Caco-2 (cell line): Measurements from ENCODE around the gene HDAC4. TPM values are rescaled to one million over a fixed set of nuclear protein-coding genes. Genes with fewer than 3 reads are reported as not detected.

ENCODE experiments used
- BruUV-seq: library from RNA; stranded (reverse); fragments of 400-500 nt; replicated peaks from 2 replicates; lab custom pipeline; 2021; lab: Mats Ljungman, UMichigan
- CTCF ChIA-PET: fragments of 300-600 bp; sonication (Branson Sonifier 250); formaldehyde crosslinking; loops from one replicate; lab custom pipeline; 2022; ENCODE audit warnings: antibody characterized with exemption; lab: Charles Lee
- POLR2A ChIA-PET: fragments of 300-600 bp; sonication (Branson Sonifier 250); formaldehyde crosslinking; loops from one replicate; lab custom pipeline; 2022; ENCODE audit warnings: antibody characterized with exemption; lab: Charles Lee
- DNase-seq, 2 experiments: peaks; one replicate each; pipeline versions ENCODE4 v3.0.0 to v3.0.0-alpha.2; 2020 to 2022
- H3K27me3 ChIP-seq: replicated peaks from 2 replicates; pipeline ENCODE4 v1.6.0; 2011; ENCODE audit warnings: low read length; ENCODE audit not compliant: control insufficient read depth, insufficient read depth
- H3K36me3 ChIP-seq: 2 replicates; pipeline ENCODE4 v1.5.1; 2011; ENCODE audit warnings: low read length; ENCODE audit not compliant: control insufficient read depth, insufficient read depth
- H3K4me1 ChIP-seq: fragments of 250-450 bp; sonication (Bioruptor Pico); 2 replicates; pipeline ENCODE4 v1.5.1; 2020; ENCODE audit warnings: mild to moderate bottlenecking
- H3K4me3 ChIP-seq: 2 replicates; pipeline ENCODE4 v1.5.1; 2011; ENCODE audit warnings: low read depth, mild to moderate bottlenecking, control low read depth, low read length
- H3K9me3 ChIP-seq: fragments of 250-450 bp; sonication (Bioruptor Pico); 2 replicates; pipeline ENCODE4 v1.5.1; 2020; ENCODE audit warnings: mild to moderate bottlenecking, moderate library complexity
- H3K27ac Mint-ChIP-seq: one replicate; pipeline ENCODE4 v1.8.0; 2022; ENCODE audit warnings: mixed read lengths; ENCODE audit not compliant: unreplicated experiment
- H3K27me3 Mint-ChIP-seq: one replicate; pipeline ENCODE4 v1.8.0; 2022; ENCODE audit warnings: mixed read lengths; ENCODE audit not compliant: insufficient read depth, unreplicated experiment
- H3K36me3 Mint-ChIP-seq: one replicate; pipeline ENCODE4 v1.8.0; 2022; ENCODE audit warnings: mild to moderate bottlenecking, mixed read lengths; ENCODE audit not compliant: insufficient read depth, unreplicated experiment
- H3K4me1 Mint-ChIP-seq: one replicate; pipeline ENCODE4 v1.8.0; 2022; ENCODE audit warnings: low read depth, mixed read lengths; ENCODE audit not compliant: unreplicated experiment
- H3K4me3 Mint-ChIP-seq: one replicate; pipeline ENCODE4 v1.8.0; 2022; ENCODE audit warnings: mild to moderate bottlenecking, moderate library complexity, mixed read lengths; ENCODE audit not compliant: unreplicated experiment
- H3K9me3 Mint-ChIP-seq: one replicate; pipeline ENCODE4 v1.8.0; 2022; ENCODE audit warnings: mixed read lengths; ENCODE audit not compliant: unreplicated experiment
- intact Hi-C: fragments of 100-400 bp; cut with micrococcal nuclease; formaldehyde crosslinking; loops from one replicate; pipeline ENCODE4 v1.10.0; 2022; ENCODE audit not compliant: unreplicated experiment
- total RNA-seq: library from RNA; stranded (reverse); gene quantifications from 2 replicates; pipeline ENCODE4 v1.2.3, GENCODE V29; 2022
- TF ChIP-seq, protein P1 (sequence below), 2 experiments: fragments of 200-600 bp in 1 of 2; IDR thresholded peaks; 1 replicate in 1 of 2; 2 replicates in 1 of 2; pipeline versions ENCODE4 v1.5.1 to v1.8.0; 2011 to 2022; ENCODE audit warnings: antibody characterized with exemption in 1 of 2, control low read depth in 1 of 2, inconsistent platforms in 1 of 2, low read depth in 1 of 2, low read length in 1 of 2, mild to moderate bottlenecking in 1 of 2, moderate library complexity in 1 of 2; ENCODE audit not compliant: insufficient read depth in 1 of 2, severe bottlenecking in 1 of 2, unreplicated experiment in 1 of 2

The HDAC4 gene
- total RNA-seq, 1 experiment from 2014 or later = 15.5 TPM

DNA sequence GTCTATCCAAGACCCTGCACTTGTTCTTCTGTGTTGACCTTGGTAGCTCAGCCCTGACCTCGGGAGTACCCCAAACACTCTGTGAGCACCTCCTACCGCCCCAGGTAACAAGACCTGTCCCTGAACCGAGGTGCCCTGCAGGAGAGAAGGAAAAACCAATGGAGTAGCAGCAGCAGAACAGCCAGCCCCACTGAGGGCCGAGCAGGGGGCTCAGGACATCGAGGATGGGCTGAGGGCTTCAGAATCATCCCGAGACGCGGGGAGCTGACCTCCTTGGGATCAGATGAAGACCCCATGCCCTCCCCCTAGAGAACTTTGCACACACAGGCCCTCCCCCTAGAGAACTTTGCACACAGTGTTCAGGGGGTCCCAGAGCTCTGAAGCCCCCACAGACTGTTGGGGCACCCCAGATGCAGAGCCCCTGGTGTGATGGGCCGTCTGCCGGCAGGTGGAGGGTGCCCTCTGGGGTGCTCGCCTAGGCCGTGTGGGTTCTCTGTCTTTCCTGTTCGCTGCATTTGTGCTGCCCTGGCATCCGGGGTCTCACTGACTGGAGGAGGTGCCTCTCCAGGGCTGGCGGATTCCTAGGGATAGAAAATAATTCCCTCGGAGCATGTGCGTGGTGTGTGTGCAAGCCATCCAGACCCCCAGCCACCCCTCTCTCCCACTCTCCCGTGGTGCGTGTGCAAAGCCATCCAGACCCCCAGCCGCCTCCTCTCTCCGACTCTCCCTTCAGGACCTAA, 363.8 kb downstream of the HDAC4 start:
- no peak overlapping the region for H3K27ac Mint-ChIP-seq
- TF ChIP-seq, protein P1, sequence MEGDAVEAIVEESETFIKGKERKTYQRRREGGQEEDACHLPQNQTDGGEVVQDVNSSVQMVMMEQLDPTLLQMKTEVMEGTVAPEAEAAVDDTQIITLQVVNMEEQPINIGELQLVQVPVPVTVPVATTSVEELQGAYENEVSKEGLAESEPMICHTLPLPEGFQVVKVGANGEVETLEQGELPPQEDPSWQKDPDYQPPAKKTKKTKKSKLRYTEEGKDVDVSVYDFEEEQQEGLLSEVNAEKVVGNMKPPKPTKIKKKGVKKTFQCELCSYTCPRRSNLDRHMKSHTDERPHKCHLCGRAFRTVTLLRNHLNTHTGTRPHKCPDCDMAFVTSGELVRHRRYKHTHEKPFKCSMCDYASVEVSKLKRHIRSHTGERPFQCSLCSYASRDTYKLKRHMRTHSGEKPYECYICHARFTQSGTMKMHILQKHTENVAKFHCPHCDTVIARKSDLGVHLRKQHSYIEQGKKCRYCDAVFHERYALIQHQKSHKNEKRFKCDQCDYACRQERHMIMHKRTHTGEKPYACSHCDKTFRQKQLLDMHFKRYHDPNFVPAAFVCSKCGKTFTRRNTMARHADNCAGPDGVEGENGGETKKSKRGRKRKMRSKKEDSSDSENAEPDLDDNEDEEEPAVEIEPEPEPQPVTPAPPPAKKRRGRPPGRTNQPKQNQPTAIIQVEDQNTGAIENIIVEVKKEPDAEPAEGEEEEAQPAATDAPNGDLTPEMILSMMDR (IDR thresholded peaks at IDR 0.05; ENCODE audit: insufficient read depth in 1 of 2, low read depth in 1 of 2, low read length in 1 of 2, severe bottlenecking in 1 of 2, unreplicated experiment in 1 of 2) = no peak
- DNase-seq = no peak
- H3K4me3 Mint-ChIP-seq = no peak overlapping the region
- H3K4me3 ChIP-seq = no peak overlapping the region
- no peaks in the 10 kb centered on the region for H3K4me1 ChIP-seq
- POLR2A ChIA-PET = no interaction called here
- CTCF ChIA-PET = no interaction called here
- H3K27me3 Mint-ChIP-seq = peaks cover 9% of the 10 kb centered on the region
- no peaks in the 10 kb centered on the region for H3K27me3 ChIP-seq
- no peaks in the 10 kb centered on the region for H3K36me3 ChIP-seq
- H3K36me3 Mint-ChIP-seq = no peaks in the 10 kb centered on the region
- no peaks in the 10 kb centered on the region for H3K4me1 Mint-ChIP-seq
- H3K9me3 ChIP-seq = no peaks in the 10 kb centered on the region
- intact Hi-C loops = no loop called here
- BruUV-seq = no TSS peak
- no peaks in the 10 kb centered on the region for H3K9me3 Mint-ChIP-seq

DNA sequence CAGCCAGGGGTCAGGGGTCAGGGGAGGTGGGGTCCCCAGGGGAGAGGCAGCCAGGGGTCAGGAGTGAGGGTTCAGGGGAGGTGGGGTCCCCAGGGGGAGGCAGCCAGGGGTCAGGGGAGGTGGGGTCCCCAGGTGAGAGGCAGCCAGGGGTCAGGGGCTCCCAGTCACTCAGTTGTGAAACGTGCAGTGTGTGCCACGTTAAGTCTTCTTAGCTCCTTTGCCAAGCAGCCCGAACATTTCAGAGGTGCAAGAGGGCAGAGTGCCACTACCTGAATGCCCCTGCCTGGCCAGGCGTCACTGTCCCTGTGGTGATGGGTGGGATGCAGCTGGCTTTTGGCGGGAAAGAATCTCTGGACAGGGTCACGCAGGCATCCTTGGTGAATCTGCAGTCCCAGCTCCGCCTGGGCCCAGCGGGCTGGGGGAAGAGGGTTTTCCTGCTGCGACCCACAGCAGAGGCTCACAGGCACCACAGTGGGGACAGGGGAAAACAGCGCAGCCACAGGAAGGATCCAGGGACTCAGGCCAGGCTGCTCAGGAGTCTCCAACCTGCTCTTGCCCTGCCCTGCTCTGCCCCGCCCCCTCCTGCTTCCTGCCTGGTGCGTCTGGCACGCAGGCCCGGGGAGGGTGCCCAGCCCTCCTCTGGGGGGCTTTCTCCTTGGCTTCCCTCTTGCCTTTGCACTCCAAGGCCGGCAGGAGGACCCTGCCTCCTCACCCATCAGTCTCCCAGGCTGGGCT, 364.7 kb downstream of the HDAC4 start:
- no peaks in the 10 kb centered on the region for H3K27me3 ChIP-seq

DNA sequence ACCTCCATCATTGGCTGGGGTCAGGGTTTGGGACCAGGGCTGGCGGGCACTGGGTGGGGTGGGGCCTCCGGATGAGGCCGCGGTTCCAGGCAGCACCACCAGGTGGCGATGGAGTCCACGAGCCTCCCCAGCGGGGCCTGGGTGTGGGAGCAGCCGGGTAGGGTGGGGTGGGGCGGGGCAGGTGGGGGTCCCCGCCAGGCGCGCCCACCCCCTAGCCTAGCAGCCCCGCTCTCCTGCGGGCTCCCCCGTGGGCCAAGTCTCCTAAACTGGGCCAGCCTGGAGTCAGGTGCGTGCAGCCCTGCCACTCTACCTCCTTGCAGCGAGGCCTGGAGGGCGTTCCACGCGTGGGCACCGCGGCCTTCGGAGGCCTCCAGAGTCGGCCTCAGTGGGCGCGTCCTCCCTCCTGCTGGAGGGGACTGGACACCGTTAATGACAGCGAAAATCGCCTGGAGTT, 365.4 kb downstream of the HDAC4 start:
- Histone ChIP-seq H3K4me3 (no peak overlapping the region), H3K9me3 (no peaks in the 10 kb centered on the region), H3K4me1 (no peaks in the 10 kb centered on the region), H3K27me3 (no peaks in the 10 kb centered on the region), H3K36me3 (no peaks in the 10 kb centered on the region)
- TF ChIP-seq, protein P1 (IDR thresholded peaks at IDR 0.05; ENCODE audit: insufficient read depth in 1 of 2, low read depth in 1 of 2, low read length in 1 of 2, severe bottlenecking in 1 of 2, unreplicated experiment in 1 of 2) = peak; percentile 59 to 67
- no TSS peak for BruUV-seq
- no peak overlapping the region for H3K4me3 Mint-ChIP-seq
- ChIA-PET CTCF (no interaction called here), POLR2A (interaction anchor here (0.5 kb wide), 1 partner anchor 990 kb away, joined by 4 read pairs; the partner anchor contains the start of gene NDUFA10)
- no peak overlapping the region for H3K27ac Mint-ChIP-seq
- H3K27me3 Mint-ChIP-seq = peaks cover 9% of the 10 kb centered on the region
- peak in 1 of 2 experiments; percentile 61 for DNase-seq
- H3K4me1 Mint-ChIP-seq = no peaks in the 10 kb centered on the region
- no peaks in the 10 kb centered on the region for H3K36me3 Mint-ChIP-seq
- H3K9me3 Mint-ChIP-seq = no peaks in the 10 kb centered on the region
- intact Hi-C loops = loop anchor here (1.0 kb wide), 1 partner anchor 71 kb away; no protein-coding TSS in a partner anchor

More for the DNA sequence above, 364.7 kb downstream of the HDAC4 start:
- no peak overlapping the region for H3K4me3 ChIP-seq
- ChIA-PET CTCF (no interaction called here), POLR2A (interaction anchor here (0.5 kb wide), 1 partner anchor 989 kb away, joined by 4 read pairs; the partner anchor contains the start of gene NDUFA10)
- H3K9me3 Mint-ChIP-seq = no peaks in the 10 kb centered on the region
- no peak overlapping the region for H3K4me3 Mint-ChIP-seq
- H3K36me3 Mint-ChIP-seq = no peaks in the 10 kb centered on the region
- no peak overlapping the region for H3K27ac Mint-ChIP-seq
- no peaks in the 10 kb centered on the region for H3K4me1 ChIP-seq
- TF ChIP-seq, protein P1 (IDR thresholded peaks at IDR 0.05; ENCODE audit: insufficient read depth in 1 of 2, low read depth in 1 of 2, low read length in 1 of 2, severe bottlenecking in 1 of 2, unreplicated experiment in 1 of 2) = no peak
- no peak for DNase-seq
- H3K9me3 ChIP-seq = no peaks in the 10 kb centered on the region
- H3K36me3 ChIP-seq = no peaks in the 10 kb centered on the region
- H3K4me1 Mint-ChIP-seq = no peaks in the 10 kb centered on the region
- intact Hi-C loops = loop anchor here (1.0 kb wide), 1 partner anchor 70 kb away; no protein-coding TSS in a partner anchor
- no TSS peak for BruUV-seq
- H3K27me3 Mint-ChIP-seq = peaks cover 9% of the 10 kb centered on the region
